Spleen (tissue), 11 donors: Measurements from ENCODE around the gene TMEM252. TPM values are rescaled to one million over a fixed set of nuclear protein-coding genes. Genes with fewer than 3 reads are reported as not detected.

Experiments used
- DNase-seq: peaks from one replicate; pipeline ENCODE4 v3.0.0-alpha.2; 2020
- H3K27ac ChIP-seq, 8 donors: fragments of 200-600 bp; sonication (generic) in 7 of 8; 1 replicate in 4 of 8; 2 replicates in 4 of 8; pipeline versions ENCODE4 v1.5.0 to v1.8.0; 2016 to 2021; ENCODE audit warnings: inconsistent platforms in 4 of 8, mild to moderate bottlenecking in 4 of 8, moderate library complexity in 1 of 8
- H3K27me3 ChIP-seq, 7 donors: fragments of 200-600 bp; sonication (generic) in 6 of 7; replicated peaks in 1 of 7; 1 replicate in 4 of 7; 2 replicates in 3 of 7; pipeline versions ENCODE4 v1.5.0 to v1.8.0; 2016 to 2021; ENCODE audit warnings: inconsistent platforms in 3 of 7, mild to moderate bottlenecking in 1 of 7
- H3K36me3 ChIP-seq, 6 donors: fragments of 200-600 bp; sonication (generic) in 5 of 6; 1 replicate in 4 of 6; 2 replicates in 2 of 6; pipeline versions ENCODE4 v1.5.0 to v1.8.0; 2016 to 2021; ENCODE audit warnings: inconsistent platforms in 2 of 6
- H3K4me1 ChIP-seq, 6 donors: fragments of 200-600 bp; sonication (generic) in 5 of 6; 1 replicate in 3 of 6; 2 replicates in 3 of 6; pipeline versions ENCODE4 v1.5.0 to v1.8.0; 2016 to 2021; ENCODE audit warnings: inconsistent platforms in 3 of 6
- H3K4me3 ChIP-seq, 8 donors: fragments of 200-600 bp; sonication (generic) in 7 of 8; 1 replicate in 4 of 8; 2 replicates in 4 of 8; pipeline versions ENCODE4 v1.5.0 to v1.8.0; 2016 to 2021; ENCODE audit warnings: inconsistent platforms in 4 of 8, mild to moderate bottlenecking in 4 of 8, moderate library complexity in 2 of 8
- H3K9me3 ChIP-seq, 8 donors: fragments of 200-600 bp; sonication (generic) in 7 of 8; 1 replicate in 4 of 8; 2 replicates in 4 of 8; pipeline versions ENCODE4 v1.5.0 to v1.8.0; 2016 to 2021; ENCODE audit warnings: inconsistent platforms in 4 of 8
- POLR2A ChIP-seq, 3 donors: fragments of 450-650 bp; IDR thresholded peaks; one replicate each; pipeline ENCODE4 v1.5.1; 2017; ENCODE audit warnings: antibody characterized with exemption in 3 of 3, mild to moderate bottlenecking in 1 of 3
- POLR2AphosphoS5 ChIP-seq, 3 donors: sonication (generic); formaldehyde crosslinking; IDR thresholded peaks; one replicate each; pipeline ENCODE4 v1.5.1; 2017; ENCODE audit warnings: antibody characterized with exemption in 3 of 3
- WGBS, 5 donors: extraction: QIAGEN DNeasy Blood & Tissue Kit in 3 of 5; methylation state at CpG; one replicate each; pipeline versions ENCODE4 v1.1.5 to v1.1.7; 2013 to 2018; 5-methylcytosine and 5-hydroxymethylcytosine counted together
- intact Hi-C: fragments of 100-400 bp; cut with DNase I; formaldehyde crosslinking; loops from one replicate; pipeline ENCODE4 v1.15.0; 2023; ENCODE audit warnings: low total_unique reads
- polyA plus RNA-seq, 3 donors: library from polyadenylated mRNA; stranded (reverse); fragments of 200-250 nt; gene quantifications; one replicate each; pipeline ENCODE4 v1.2.1, GENCODE V29; 2013
- total RNA-seq, 7 donors: library from RNA; depleted of rRNA in 3 of 7; stranded (reverse); fragments of >200 nt in 3 of 7; fragmentation: NEBNext Ultra II Directional in 4 of 7; extraction: Animal tissue kit (Norgen Biotek cat#: 25700) in 4 of 7; gene quantifications; one replicate each; pipeline versions ENCODE4 v1.1.0 to v1.2.1, GENCODE V29; 2016 to 2021
- TF ChIP-seq, protein P1 (sequence below), 11 experiments: fragments of 200-600 bp in 7 of 11; fragments of 450-650 bp in 4 of 11; sonication (generic) in 4 of 11; IDR thresholded peaks in 8 of 11; conservative IDR thresholded peaks in 3 of 11; 1 replicate in 7 of 11; 2 replicates in 4 of 11; pipeline versions ENCODE4 v1.4.0 to v1.8.0; 2016 to 2021; ENCODE audit warnings: antibody characterized with exemption in 11 of 11, inconsistent platforms in 4 of 11, mild to moderate bottlenecking in 1 of 11
- donor health status: healthy with polysubstance abuse.
- donor health status: DM: no; HTN: no; CAD: no; lungs with moderate emphysema.
- donor health status: DM: no; HTN: no; CAD: no.
- donor health status: Bipolar disorder and iron deficiency.
- donor health status: healthy.
- donor health status: DM: no; HTN: no; CAD: no.
- donor health status: DM: yes; HTN: yes; CAD: no.

The TMEM252 gene
- total and polyA plus RNA-seq, 10 donors: 0.85 TPM; not detected in 9

DNA sequence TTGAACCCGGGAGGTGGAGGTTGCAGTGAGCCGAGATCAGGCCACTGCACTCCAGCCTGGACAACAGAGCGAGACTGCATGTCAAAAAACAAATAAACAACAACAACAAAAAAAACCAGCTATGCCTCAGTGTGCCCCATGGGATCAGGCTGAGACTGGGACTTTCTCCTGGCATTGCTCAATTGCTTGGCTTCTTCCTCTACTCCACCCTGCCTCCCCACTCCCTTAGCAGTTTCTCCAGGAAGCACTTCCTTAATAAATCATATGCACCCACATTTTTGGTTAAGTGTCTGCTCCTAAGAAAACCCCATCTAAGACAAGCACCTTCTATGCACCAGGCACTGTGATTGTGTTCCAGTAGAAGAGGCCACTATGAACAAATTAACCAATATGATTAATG lies 41.0 kb upstream of the TMEM252 start:
- TF ChIP-seq, protein P1, sequence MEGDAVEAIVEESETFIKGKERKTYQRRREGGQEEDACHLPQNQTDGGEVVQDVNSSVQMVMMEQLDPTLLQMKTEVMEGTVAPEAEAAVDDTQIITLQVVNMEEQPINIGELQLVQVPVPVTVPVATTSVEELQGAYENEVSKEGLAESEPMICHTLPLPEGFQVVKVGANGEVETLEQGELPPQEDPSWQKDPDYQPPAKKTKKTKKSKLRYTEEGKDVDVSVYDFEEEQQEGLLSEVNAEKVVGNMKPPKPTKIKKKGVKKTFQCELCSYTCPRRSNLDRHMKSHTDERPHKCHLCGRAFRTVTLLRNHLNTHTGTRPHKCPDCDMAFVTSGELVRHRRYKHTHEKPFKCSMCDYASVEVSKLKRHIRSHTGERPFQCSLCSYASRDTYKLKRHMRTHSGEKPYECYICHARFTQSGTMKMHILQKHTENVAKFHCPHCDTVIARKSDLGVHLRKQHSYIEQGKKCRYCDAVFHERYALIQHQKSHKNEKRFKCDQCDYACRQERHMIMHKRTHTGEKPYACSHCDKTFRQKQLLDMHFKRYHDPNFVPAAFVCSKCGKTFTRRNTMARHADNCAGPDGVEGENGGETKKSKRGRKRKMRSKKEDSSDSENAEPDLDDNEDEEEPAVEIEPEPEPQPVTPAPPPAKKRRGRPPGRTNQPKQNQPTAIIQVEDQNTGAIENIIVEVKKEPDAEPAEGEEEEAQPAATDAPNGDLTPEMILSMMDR (IDR thresholded peaks at IDR 0.05 in 8 of 11, conservative IDR thresholded peaks at IDR 0.05 in 3 of 11): no peak
- TF ChIP-seq POLR2AphosphoS5 (IDR thresholded peaks at IDR 0.05): no peak
- no peak for TF ChIP-seq POLR2A (IDR thresholded peaks at IDR 0.05)
- intact Hi-C loops: loop anchor here (10.0 kb wide), 1 partner anchor 423 kb away; no protein-coding TSS in a partner anchor
- no peaks in the 10 kb centered on the region for H3K36me3 ChIP-seq
- H3K4me1 ChIP-seq: peaks cover 0 to 27% (median 15%) of the 10 kb centered on the region in 6 donors
- no peak for DNase-seq
- H3K9me3 ChIP-seq: no peaks in the 10 kb centered on the region
- WGBS, 5 donors: 80 to 93% (median 93%) methylated on average over 3 of the region's 3 CpGs
- H3K27ac ChIP-seq: no peak overlapping the region
- H3K27me3 ChIP-seq: no peaks in the 10 kb centered on the region
- H3K4me3 ChIP-seq: no peak overlapping the region

DNA sequence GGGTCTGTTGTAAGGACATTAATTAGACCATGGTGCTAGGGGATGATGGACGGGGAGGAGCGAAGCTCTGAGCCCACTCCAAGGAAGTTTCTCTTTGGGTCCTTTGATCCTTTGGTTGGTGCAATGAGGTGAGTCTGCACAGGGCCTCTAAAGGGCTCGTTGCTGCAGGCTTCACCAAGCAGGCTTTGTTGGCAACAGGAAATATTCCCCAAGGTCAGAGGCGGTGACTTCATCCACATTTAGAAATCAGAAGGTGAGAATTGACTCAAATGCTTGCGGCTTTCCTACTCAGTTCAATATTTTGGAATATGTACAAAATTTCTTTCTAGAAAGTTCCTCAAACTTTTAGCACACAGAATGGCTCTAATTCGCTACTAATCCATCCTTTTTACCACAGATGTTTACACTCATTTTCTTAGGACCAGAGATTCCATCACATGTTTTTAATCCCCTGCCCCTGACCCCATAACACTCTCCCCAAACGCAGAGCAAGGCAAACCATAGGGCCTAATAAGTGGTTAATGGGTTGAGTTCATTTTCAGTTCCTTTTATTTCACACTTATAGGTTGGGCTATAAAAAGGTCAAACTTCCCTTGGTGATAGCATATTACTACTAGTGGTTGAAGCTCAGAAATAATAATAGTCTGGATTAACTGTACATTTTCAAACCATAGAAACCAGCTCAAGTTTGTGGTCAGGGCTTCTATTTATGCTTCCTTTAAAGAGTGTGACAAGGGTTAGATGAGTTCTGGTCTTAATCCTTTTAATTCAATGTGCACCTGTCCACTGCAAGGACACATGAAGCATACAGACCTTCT lies 37.3 kb upstream of the TMEM252 start:
- WGBS, 5 donors: 52 to 65% (median 59%) methylated on average over 7 of the region's 7 CpGs
- H3K9me3 ChIP-seq: no peaks in the 10 kb centered on the region
- peaks cover 0 to 17% (median 12%) of the 10 kb centered on the region in 6 donors for H3K4me1 ChIP-seq
- TF ChIP-seq, protein P1 (IDR thresholded peaks at IDR 0.05 in 8 of 11, conservative IDR thresholded peaks at IDR 0.05 in 3 of 11): no peak
- no peak for TF ChIP-seq POLR2A (IDR thresholded peaks at IDR 0.05)
- TF ChIP-seq POLR2AphosphoS5 (IDR thresholded peaks at IDR 0.05): no peak
- no peak overlapping the region for H3K4me3 ChIP-seq
- intact Hi-C loops: no loop called here
- DNase-seq: no peak
- H3K27ac ChIP-seq: no peak overlapping the region
- no peaks in the 10 kb centered on the region for H3K36me3 ChIP-seq
- no peaks in the 10 kb centered on the region for H3K27me3 ChIP-seq

DNA sequence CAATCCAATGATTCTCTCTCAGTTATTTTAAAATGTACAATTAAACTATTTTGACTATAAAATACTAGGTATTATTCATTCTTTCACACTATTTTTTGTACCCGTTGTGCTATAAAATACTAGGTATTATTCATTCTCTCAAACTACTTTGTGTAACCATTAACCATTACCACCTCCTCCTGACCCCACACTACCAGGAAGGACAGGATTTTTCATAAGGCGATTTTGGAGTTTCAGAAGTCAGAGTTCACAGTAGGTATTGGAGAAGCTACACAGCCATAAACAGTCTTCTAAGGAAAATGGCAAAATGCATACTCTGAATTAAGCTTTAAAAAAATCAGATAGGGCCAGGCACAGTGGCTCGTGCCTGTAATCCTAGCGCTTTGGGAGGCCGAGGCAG lies 35.1 kb upstream of the TMEM252 start:
- WGBS, 5 donors: 70 to 78% (median 73%) methylated on average over 5 of the region's 5 CpGs
- DNase-seq: no peak
- Histone ChIP-seq H3K4me1 (peaks cover 0 to 17% (median 12%) of the 10 kb centered on the region in 6 donors), H3K4me3 (no peak overlapping the region), H3K27me3 (no peaks in the 10 kb centered on the region), H3K36me3 (no peaks in the 10 kb centered on the region), H3K27ac (no peak overlapping the region), H3K9me3 (peaks cover 0 to 11% (median 2%) of the 10 kb centered on the region in 8 donors)
- TF ChIP-seq, protein P1 (IDR thresholded peaks at IDR 0.05 in 8 of 11, conservative IDR thresholded peaks at IDR 0.05 in 3 of 11): no peak
- intact Hi-C loops: no loop called here

DNA sequence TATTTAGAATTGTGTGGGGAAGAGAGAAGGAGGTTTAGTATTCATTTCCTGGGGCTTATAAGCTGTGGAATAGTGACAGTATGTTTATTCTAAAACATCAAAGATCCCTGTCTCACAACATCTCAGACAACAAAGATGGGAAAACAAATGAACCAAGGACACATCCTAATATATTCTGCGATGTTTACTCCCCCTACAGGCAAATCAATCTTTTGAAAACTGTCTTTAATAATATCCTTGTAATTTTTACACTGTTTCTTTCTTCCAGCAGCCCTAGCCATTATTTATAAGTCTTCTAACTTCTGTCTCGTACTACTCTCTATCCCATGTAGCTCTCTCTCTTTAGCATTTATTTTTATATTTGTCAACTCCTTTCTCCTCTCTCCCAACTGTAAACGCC lies 33.5 kb upstream of the TMEM252 start:
- H3K4me1 ChIP-seq: peaks cover 0 to 17% (median 12%) of the 10 kb centered on the region in 6 donors
- DNase-seq: no peak
- H3K9me3 ChIP-seq: peaks cover 0 to 11% (median 2%) of the 10 kb centered on the region in 8 donors
- no peak overlapping the region for H3K27ac ChIP-seq
- no peak for TF ChIP-seq POLR2A (IDR thresholded peaks at IDR 0.05)
- no peak for TF ChIP-seq POLR2AphosphoS5 (IDR thresholded peaks at IDR 0.05)
- TF ChIP-seq, protein P1 (IDR thresholded peaks at IDR 0.05 in 8 of 11, conservative IDR thresholded peaks at IDR 0.05 in 3 of 11): peak in 2 of 11 experiments; percentile 11 to 13
- intact Hi-C loops: no loop called here
- H3K36me3 ChIP-seq: no peaks in the 10 kb centered on the region
- no peak overlapping the region for H3K4me3 ChIP-seq
- 56 to 74% (median 63%) methylated on average over 3 of the region's 3 CpGs for WGBS, 5 donors
- H3K27me3 ChIP-seq: peaks cover 0 to 2% (median 0%) of the 10 kb centered on the region in 7 donors
